HUES64 (cell line): ENCODE measurements around the gene ASCL2.

Experiments used
- H3K27ac ChIP-seq: 2 replicates; pipeline ENCODE4 v1.7.0; 2013; ENCODE audit warnings: low read depth, low read length, inconsistent platforms
- H3K27me3 ChIP-seq: 2 replicates; pipeline ENCODE4 v1.6.1; 2013; ENCODE audit warnings: mild to moderate bottlenecking, low read length; ENCODE audit not compliant: insufficient read depth
- H3K36me3 ChIP-seq: 2 replicates; pipeline ENCODE4 v1.6.1; 2013; ENCODE audit warnings: mild to moderate bottlenecking, low read length; ENCODE audit not compliant: insufficient read depth
- H3K4me1 ChIP-seq: 2 replicates; pipeline ENCODE4 v1.6.1; 2013; ENCODE audit warnings: mild to moderate bottlenecking, low read length, moderate library complexity; ENCODE audit not compliant: insufficient read depth
- H3K4me3 ChIP-seq: 2 replicates; pipeline ENCODE4 v1.5.1; 2013; ENCODE audit warnings: mild to moderate bottlenecking, low read length, moderate library complexity
- H3K9ac ChIP-seq: 2 replicates; pipeline ENCODE4 v1.6.1; 2013; ENCODE audit warnings: mild to moderate bottlenecking, low read depth, low read length
- H3K9me3 ChIP-seq: 2 replicates; pipeline ENCODE4 v1.6.1; 2013; ENCODE audit warnings: low read depth, low read length; ENCODE audit not compliant: insufficient read depth
- WGBS: fragments of 150-250, 120-280 bp; methylation state at CpG from one replicate; pipeline ENCODE4 v1.1.7; 2013; ENCODE audit warnings: missing lambda C conversion rate; 5-methylcytosine and 5-hydroxymethylcytosine counted together

Gene ASCL2

GRCh38 chr11:2260491-2261364, 9.7 kb downstream of the ASCL2 start:
- peaks cover 15% of the 10 kb centered on the region for H3K27me3 ChIP-seq
- H3K4me3 ChIP-seq: no peak overlapping the region
- no peaks in the 10 kb centered on the region for H3K4me1 ChIP-seq
- H3K27ac ChIP-seq: no peak overlapping the region
- 90% methylated on average over 26 of the region's 26 CpGs for WGBS
- no peak overlapping the region for H3K9ac ChIP-seq
- H3K9me3 ChIP-seq: no peaks in the 10 kb centered on the region
- H3K36me3 ChIP-seq: no peaks in the 10 kb centered on the region

DNA sequence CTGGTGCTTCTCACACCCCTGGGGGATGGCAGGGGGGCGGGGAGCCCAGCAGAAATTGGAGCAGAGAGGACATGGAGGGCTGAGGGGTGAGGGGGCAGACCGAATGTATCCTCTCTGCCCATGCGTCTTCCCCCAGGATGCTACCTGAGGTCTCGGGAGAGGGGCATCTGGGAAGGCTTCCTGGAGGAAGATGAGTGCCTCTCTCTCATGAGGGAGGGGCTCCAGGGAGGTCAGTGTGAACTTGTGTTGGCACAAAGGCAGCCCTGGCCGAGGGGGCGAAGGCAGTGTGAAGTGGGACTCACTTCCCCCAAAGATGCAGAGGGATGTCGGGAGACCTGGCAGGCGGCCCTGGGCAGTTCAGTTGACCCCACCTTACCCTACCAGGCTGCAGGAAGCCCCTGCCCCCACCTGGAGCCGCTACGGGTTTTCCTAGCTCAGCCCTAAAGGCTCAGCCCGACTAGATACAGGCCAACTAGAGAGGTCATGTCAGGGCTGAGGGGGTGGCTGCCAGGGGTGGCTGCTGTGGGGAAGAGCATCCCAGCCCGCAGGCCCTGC, 10.4 kb downstream of the ASCL2 start:
- 82% methylated on average over 12 of the region's 12 CpGs for WGBS
- H3K4me3 ChIP-seq: no peak overlapping the region

GRCh38 chr11:2259466-2259830, 10.9 kb downstream of the ASCL2 start:
- WGBS: 93% methylated on average over 8 of the region's 8 CpGs
- H3K36me3 ChIP-seq: no peaks in the 10 kb centered on the region
- peaks cover 4% of the 10 kb centered on the region; the same call in 1 of the 2 replicates for H3K27me3 ChIP-seq
- no peak overlapping the region for H3K9ac ChIP-seq
- no peak overlapping the region for H3K4me3 ChIP-seq
- no peaks in the 10 kb centered on the region for H3K9me3 ChIP-seq
- no peaks in the 10 kb centered on the region for H3K4me1 ChIP-seq
- no peak overlapping the region for H3K27ac ChIP-seq

More for the DNA sequence above, 10.4 kb downstream of the ASCL2 start:
- no peak overlapping the region for H3K9ac ChIP-seq
- H3K27ac ChIP-seq: no peak overlapping the region
- H3K9me3 ChIP-seq: no peaks in the 10 kb centered on the region
- peaks cover 9% of the 10 kb centered on the region for H3K27me3 ChIP-seq
- H3K4me1 ChIP-seq: no peaks in the 10 kb centered on the region
- H3K36me3 ChIP-seq: no peaks in the 10 kb centered on the region

DNA sequence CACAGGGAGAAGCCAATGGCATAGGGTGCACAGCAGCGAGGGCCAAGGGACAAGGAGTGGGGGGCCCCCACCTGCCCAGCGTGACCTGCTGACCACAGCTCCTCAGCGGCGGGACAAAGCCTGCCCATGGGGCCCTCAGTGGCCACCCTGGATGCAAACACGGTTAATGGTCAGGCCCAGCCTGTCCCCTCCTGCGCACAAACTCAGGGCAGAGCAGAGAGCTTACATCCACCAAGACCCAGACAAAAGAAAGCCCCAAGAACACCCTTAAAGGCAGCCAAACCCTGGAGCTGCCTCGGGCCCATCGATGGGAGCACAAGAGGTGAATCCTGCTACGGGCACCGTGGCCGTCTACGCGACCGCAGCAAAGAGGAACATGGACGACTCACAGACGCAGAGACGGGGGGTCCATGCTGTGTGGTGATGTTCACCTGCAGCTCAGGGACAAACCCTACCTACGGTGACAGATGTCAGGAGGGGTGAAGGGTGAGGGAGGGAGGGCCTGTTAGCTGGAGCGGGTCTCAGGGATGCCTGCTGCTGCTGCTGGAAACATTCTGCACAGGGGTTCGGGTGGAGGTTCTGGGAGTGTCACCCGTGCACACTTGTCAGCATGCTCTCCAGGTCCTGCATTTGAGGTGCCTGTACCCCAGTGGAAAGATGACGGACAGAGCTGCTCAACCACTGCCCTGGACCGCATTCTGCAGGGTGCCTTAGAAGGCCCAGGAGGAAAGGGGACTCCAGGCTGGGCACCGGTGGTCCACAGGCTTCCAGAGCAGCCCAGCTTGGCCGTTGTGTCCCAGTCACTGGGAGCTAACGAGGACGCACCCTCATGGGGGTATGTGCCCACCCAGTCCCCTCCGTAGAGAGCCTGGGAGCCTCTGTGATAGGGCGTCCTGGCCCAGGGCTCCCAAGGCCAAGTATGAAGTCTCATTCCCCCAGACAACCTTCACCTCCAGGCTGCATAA, 11.6 kb downstream of the ASCL2 start:
- Histone ChIP-seq H3K27me3 (peaks cover under 1% of the 10 kb centered on the region; the same call in 1 of the 2 replicates), H3K4me3 (no peak overlapping the region), H3K36me3 (no peaks in the 10 kb centered on the region), H3K4me1 (no peaks in the 10 kb centered on the region), H3K9ac (no peak overlapping the region), H3K27ac (no peak overlapping the region), H3K9me3 (no peaks in the 10 kb centered on the region)
- WGBS: 93% methylated on average over 29 of the region's 29 CpGs

GRCh38 chr11:2256951-2257700, 13.3 kb downstream of the ASCL2 start:
- H3K36me3 ChIP-seq: no peaks in the 10 kb centered on the region
- H3K9ac ChIP-seq: no peak overlapping the region
- 91% methylated on average over 31 of the region's 31 CpGs for WGBS
- no peak overlapping the region for H3K27ac ChIP-seq
- no peaks in the 10 kb centered on the region for H3K9me3 ChIP-seq
- no peaks in the 10 kb centered on the region for H3K4me1 ChIP-seq
- no peaks in the 10 kb centered on the region; the same call in 1 of the 2 replicates for H3K27me3 ChIP-seq
- H3K4me3 ChIP-seq: no peak overlapping the region

GRCh38 chr11:2256293-2256913, 14.0 kb downstream of the ASCL2 start:
- Histone ChIP-seq H3K36me3 (no peaks in the 10 kb centered on the region), H3K4me1 (no peaks in the 10 kb centered on the region), H3K4me3 (no peak overlapping the region), H3K9me3 (no peaks in the 10 kb centered on the region), H3K9ac (no peak overlapping the region), H3K27ac (no peak overlapping the region), H3K27me3 (no peaks in the 10 kb centered on the region; the same call in 1 of the 2 replicates)
- WGBS: 86% methylated on average over 14 of the region's 14 CpGs

GRCh38 chr11:2252018-2252417, 18.4 kb downstream of the ASCL2 start:
- Histone ChIP-seq H3K27ac (no peak overlapping the region), H3K27me3 (peaks cover 3% of the 10 kb centered on the region; the same call in 1 of the 2 replicates), H3K36me3 (no peaks in the 10 kb centered on the region), H3K4me1 (no peaks in the 10 kb centered on the region), H3K9me3 (no peaks in the 10 kb centered on the region), H3K4me3 (no peak overlapping the region), H3K9ac (no peak overlapping the region)
- 87% methylated on average over 2 of the region's 6 CpGs for WGBS

DNA sequence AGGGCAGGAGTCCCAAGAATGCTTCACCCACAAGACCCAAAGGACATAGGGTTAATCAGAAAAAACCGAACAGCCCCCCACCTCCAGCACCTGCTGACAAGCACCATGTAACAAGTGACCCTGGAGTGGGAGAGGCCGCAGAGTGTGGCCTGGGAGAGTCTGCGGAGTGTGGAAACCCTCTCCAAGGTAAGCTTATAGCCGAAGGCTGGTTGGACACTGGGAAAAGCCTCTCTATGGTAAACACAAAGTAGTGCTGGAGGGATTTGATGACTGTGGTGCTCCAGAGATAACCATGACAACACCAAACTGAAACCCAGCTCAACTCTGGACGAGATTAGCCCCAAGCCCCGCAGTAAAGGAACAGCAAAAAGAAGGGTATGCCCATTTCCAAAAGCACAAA, 19.2 kb downstream of the ASCL2 start:
- H3K27ac ChIP-seq: no peak overlapping the region
- H3K9me3 ChIP-seq: no peaks in the 10 kb centered on the region

DNA sequence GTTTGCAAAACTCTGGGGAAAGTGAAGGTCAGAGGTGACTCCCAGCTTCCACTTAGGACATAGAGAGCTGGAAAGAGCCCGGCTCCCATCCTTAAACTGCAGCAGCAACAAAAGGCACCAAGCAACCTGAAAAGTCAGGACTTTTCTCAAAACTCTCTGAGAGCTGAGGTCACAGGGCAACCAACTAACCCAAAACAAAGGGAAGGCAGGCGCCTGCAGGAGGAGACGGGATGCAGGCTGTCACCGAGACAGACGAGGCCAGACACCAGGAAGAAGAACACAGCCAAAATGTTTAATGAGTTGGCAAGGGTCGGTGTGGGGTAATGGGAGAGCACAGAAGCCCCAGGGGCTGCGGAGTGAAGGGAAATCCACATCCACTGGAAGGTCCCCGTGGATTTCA, 19.9 kb downstream of the ASCL2 start:
- Histone ChIP-seq H3K27me3 (peaks cover 7% of the 10 kb centered on the region; the same call in 1 of the 2 replicates), H3K27ac (no peak overlapping the region), H3K4me1 (no peaks in the 10 kb centered on the region), H3K4me3 (no peak overlapping the region), H3K9ac (no peak overlapping the region), H3K36me3 (no peaks in the 10 kb centered on the region), H3K9me3 (no peaks in the 10 kb centered on the region)
- 84% methylated on average over 8 of the region's 8 CpGs for WGBS

More for the DNA sequence above, 19.2 kb downstream of the ASCL2 start:
- 86% methylated on average over 6 of the region's 6 CpGs for WGBS
- Histone ChIP-seq H3K9ac (no peak overlapping the region), H3K4me1 (no peaks in the 10 kb centered on the region), H3K36me3 (no peaks in the 10 kb centered on the region), H3K4me3 (no peak overlapping the region), H3K27me3 (peaks cover 3% of the 10 kb centered on the region; the same call in 1 of the 2 replicates)

- Histone ChIP-seq H3K9me3 (no peaks in the 10 kb centered on the region), H3K27ac (no peak overlapping the region), H3K36me3 (no peaks in the 10 kb centered on the region), H3K27me3 (peaks cover 11% of the 10 kb centered on the region; the same call in 1 of the 2 replicates), H3K9ac (no peak overlapping the region), H3K4me1 (no peaks in the 10 kb centered on the region), H3K4me3 (no peak overlapping the region)
- 95% methylated on average over 9 of the region's 9 CpGs for WGBS
These were observed 20.3 kb downstream of the ASCL2 start for GRCh38 chr11:2250041-2250440.
